NCI-H524 treated with DMSO at 0.1 percent for 48 hours (cell line): ENCODE results near the gene STAT6.
"Not testable (repeated sequence)": the region's sequence is repeated elsewhere in the genome, so short reads cannot be mapped to it uniquely, and the experiment has no call there.

Source experiments
- DNase-seq: peaks from one replicate; lab custom pipeline; 2025; lab: John Stamatoyannopoulos, UW

The STAT6 gene

GRCh38 chr12:57087691-57088353 is 23.3 kb downstream of the STAT6 start:
- DNase-seq = peak; percentile 75

DNA sequence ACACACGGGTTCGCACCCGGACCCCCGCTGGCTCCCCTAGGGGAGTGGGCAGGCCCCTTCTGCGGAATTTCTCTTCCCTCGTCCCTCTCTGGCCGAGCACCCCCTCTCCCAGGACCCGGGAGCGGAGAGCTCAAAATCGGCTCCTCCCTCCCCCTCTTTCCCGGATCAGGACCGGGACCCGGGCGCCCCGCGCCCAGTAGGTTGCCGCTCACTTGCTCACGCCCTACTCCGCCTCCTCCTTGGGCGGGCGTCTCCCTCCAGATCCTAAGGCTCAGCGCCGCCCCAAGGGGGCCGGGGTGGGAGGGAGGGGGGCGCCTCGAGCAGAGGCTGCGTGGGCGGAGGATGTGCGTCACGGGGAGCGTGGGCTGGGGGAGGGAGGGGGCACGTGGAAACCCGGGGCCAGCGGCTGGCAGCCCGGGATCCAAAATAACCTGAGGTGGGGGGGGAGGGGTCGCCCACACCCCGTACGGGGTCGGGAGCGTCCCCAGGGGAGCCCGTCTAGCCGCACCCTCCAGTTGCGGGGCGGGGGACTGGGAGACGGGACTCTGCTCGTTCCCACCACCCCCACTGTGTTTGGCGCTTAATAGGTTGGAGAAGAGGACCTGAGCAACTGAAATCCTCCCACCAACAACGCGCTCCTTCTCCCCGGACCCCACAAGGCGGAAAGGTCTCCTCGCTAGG is 24.0 kb downstream of the STAT6 start:
- no peak for DNase-seq

GRCh38 chr12:57086493-57087009 is 24.6 kb downstream of the STAT6 start:
- DNase-seq = no peak

DNA sequence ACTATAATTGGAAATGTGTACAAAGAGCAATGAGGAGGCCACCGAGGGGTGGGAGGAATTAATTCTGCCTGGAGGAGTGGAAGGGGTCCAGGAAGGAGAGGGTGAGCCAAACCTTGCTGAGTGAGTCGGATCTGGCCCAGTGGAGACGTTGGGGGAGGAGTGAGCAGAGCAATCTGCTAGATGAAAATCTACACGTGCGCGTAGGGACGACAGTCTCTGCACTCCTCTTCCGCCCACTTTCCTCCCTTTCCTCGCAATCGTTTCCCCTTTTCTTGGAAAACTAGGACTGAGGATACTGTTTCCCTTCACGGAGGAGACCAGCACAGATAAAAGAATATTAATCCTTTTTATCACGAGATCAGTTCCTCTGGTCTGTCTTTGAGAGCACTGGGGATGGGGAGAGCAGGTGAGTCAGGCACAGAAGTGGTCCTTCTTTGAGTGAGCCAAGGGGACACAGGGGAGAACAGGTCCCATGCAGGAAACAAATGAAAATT is 25.1 kb downstream of the STAT6 start:
- no peak for DNase-seq

DNA sequence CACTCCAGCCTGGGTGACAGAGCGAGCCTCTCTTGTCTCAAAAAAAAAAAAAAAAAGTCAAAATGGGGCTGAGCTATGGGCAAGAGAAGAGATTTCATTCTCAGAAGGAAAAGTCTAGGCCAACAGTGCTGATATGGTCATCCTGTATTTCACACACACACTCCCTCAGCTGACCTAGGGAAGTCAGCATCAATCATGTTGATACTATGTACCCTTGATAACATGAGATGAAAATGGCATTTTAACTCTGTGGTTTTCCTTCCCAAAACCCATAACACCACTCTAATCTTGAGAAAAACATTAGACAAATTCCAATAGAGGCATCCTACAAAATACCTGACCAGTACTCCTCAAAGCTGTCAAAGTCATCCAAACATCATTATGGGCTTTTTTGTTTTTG is 30.3 kb downstream of the STAT6 start:
- no peak for DNase-seq

- no peak for DNase-seq
Observed at GRCh38 chr12:57079821-57080220, 31.3 kb downstream of the STAT6 start.

DNA sequence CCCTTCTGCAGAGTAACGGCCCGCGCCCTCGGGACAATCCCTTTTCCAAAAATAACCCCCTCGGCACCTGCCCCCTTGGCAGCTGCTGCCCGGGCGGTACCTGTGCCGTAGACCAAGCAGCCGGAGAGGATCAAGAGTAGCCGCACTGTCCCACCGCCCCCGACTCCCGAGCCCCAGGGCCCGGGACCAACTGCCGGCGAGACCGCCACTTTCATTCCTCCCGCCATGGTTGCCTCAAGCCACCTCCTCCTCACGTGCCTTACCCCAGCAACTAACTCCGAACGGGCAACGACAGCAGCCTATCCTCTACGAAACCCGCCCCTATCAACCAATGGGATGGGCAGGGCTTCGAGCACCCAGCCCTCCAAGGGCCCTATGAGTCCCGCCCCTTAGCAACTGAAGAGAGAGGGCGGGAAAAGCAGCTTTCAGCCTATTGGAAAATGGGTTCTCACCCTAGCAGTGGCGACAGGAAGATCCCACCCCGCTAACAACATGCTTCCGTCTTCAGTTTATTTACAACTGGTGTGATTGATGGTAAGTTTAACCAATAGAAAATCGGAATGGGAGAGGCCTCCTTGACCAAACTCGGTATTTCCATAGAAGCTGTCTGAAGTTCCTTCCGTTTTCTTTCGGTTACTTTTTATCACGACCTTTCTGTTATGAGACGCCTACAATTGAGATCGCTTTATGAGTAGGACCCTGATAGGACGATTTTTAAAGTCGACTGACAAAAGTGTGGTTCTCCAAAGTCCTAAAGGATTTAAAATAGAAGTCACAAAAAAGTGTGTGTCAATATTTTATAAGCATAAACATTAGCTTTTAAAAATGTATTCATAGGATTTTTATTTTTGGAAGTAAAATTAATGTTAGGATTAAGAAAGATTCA is 32.4 kb downstream of the STAT6 start, which contains the start of gene NEMP1:
Gene NEMP1 (minus strand): TSS at position 273 of the 886 bp plus-strand sequence. CDS start 46 bp downstream, at position 227.
- DNase-seq = peak; percentile 99

DNA sequence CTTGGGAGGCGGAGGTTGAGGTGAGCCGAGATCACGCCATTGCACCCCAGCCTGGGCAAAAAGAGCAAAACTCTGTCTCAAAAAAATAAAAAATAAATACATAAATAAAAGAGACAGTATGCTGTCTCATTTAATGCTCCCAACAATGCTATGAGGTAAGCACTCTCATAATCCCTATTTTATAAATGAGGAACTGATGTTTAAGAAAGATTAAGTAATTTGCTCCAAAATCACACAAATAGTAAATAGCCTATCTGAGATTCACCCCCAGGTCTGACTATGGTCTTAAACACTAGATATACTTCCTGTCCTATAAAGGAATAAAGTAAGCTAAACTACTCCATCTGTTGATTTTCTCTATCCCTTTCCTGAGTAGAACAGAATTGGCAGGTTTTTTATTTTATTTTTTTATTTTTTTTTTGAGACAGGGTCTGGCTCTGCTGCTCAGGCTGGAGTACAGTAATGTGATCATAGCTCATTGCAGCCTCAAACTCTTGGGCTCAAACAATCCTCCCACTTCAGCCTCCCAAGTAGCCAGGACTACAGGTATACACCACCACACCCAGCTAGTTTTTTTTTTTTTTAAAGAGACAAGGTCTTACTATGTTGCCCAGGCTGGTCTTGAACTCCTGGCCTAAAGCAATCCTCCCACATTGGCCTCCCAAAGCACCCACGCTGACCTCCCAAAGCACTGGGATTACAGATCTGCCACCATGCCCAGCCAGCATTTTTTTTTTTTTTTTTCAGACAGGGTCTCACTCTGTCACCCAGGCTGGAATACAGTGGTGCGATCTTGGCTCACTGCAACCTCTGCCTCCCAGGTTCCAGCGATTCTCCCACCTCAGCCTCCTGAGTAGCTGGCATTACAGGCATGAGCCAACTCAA is 37.4 kb downstream of the STAT6 start:
- not testable (repeated sequence) for DNase-seq

DNA sequence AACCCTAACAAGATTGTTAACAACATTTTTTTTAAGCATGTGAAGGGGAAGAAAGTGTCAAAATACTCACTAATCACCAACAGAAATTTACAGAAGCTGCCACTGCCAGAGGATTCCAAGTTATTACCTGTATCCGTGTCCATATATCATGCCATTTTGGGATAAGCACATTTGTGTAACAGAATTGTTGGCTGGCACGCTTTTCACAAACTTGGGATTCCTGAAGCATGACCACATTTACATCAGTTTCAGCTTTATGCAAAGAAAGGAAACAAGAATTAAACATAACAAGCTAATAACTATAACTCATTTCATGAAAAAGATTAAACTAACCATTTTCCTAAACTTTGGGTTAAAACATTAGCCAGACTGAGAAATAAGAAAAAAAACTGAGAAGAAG is 38.5 kb downstream of the STAT6 start:
- no peak for DNase-seq

GRCh38 chr12:57069523-57069922 is 41.6 kb downstream of the STAT6 start:
- no peak for DNase-seq

- no peak for DNase-seq
Observed at GRCh38 chr12:57066245-57066644, 44.9 kb downstream of the STAT6 start.

DNA sequence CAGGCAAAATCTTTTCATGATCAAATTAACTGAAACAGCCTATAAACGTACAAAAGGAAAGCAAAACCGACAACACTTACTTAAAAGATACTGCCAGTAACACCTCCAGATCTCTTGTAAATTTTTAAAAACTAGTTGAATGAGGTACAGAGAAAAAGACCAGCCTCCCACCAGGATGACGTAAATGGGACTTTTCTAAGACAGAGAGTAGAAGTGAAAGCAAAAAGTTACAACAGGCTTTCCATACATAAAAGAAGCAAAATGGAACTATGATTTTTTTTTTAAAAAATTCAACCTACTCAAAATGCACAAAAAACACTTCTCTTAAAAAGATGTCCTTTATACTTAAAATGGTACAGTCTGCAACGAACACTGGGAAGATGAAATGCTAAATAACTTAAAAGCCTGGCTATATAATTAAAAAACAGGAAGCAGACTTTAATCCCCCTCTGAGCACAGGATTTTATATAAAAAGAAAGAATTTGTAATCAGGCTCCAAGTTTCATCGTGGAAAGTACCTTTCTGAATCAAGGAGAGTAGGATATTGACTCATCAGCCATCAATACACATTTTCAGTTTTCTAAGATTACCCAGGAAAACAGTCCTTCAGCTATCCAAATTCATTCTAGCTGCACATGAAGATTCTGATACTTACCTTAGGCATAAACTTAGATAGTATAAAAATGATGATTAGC is 47.0 kb downstream of the STAT6 start:
- no peak for DNase-seq

DNA sequence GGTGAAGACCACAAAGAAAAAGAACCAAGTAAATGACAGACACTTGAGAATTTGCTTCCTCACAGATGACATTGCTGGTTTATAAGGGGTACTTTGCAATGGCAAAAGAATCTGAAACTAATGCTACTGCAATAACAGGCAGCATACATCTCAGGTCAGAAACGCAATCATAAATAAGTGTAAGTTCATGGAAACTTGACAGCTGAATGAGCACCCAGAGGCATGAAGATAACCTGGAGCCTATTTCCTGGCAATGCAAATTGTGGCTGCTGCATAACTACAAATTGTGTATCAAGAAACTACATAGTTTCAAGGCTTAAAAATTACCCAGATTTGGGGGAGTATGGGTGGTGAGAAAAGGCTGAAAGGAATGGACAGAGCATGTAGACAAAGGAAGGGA is 52.7 kb downstream of the STAT6 start:
- DNase-seq = no peak

- DNase-seq = no peak
Observed at GRCh38 chr12:57057067-57057751, 54.0 kb downstream of the STAT6 start.

DNA sequence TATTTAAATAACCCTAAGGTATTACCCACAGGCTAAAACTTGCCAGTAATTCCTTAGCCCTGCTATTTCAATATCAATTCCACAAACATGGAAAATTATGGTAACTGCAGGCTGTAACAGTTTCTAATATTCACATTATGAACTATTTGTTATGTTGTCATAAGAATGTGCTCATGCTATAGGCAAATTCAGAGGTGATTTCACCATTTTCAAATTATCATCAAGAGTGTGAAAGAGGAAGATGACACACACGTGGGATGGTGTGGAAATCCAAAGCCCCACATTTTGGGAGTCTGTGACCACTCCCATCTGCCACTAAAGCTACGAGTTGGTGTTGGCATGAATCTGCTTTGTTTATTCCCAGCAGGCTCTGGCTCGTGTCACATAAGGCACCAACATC is 55.3 kb downstream of the STAT6 start:
- no peak for DNase-seq

- not testable (repeated sequence) for DNase-seq
Observed at GRCh38 chr12:57053901-57054300, 57.3 kb downstream of the STAT6 start.

DNA sequence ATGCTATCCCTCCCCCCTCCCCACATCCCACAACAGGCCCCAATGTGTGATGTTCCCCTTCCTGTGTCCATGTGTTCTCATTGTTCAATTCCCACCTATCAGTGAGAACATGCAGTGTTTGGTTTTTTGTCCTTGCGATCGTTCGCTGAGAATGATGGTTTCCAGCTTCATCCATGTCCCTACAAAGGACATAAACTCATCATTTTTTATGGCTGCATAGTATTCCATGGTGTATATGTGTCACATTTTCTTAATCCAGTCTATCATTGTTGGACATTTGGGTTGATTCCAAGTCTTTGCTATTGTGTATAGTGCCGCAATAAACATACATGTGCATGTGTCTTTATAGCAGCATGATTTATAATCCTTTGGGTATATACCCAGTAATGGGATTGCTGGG is 58.0 kb downstream of the STAT6 start:
- DNase-seq = not testable (repeated sequence)

GRCh38 chr12:57051011-57051410 is 60.2 kb downstream of the STAT6 start:
- DNase-seq = no peak

DNA sequence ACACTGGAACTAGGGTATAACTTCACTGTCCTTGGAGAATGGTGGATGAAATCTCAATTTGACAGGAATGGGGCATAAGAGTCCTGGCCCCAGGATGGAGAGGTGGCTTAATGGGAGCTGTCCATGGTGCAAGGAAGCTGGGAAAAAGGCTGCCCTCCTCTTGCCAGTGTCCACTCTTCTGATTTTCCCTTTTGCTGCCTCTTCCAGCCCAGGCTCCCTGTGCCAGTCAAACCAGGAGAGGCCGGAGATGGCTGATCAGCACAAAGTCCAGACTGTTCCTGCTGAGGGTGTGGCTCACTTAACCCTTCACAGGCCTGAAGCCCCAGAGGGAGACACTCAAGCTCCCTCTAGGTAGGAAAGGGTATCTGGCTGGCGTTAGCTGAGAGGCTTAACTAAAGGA is 61.3 kb downstream of the STAT6 start, which contains the start of gene MYO1A:
Gene MYO1A (minus strand): TSS at position 240 of the 400 bp plus-strand sequence. CDS start 1,806 bp downstream, outside the sequence.
- DNase-seq = no peak

- DNase-seq = no peak
Observed at GRCh38 chr12:57049119-57049446, 62.1 kb downstream of the STAT6 start.
